Caco-2 (cell line): Measurements from ENCODE around the gene SMC4. TPM values are rescaled to one million over a fixed set of nuclear protein-coding genes. Genes with fewer than 3 reads are reported as not detected.

Source experiments
- BruUV-seq: library from RNA; stranded (reverse); fragments of 400-500 nt; replicated peaks from 2 replicates; lab custom pipeline; 2021; lab: Mats Ljungman, UMichigan
- CTCF ChIA-PET: fragments of 300-600 bp; sonication (Branson Sonifier 250); formaldehyde crosslinking; loops from one replicate; lab custom pipeline; 2022; ENCODE audit warnings: antibody characterized with exemption; lab: Charles Lee
- POLR2A ChIA-PET: fragments of 300-600 bp; sonication (Branson Sonifier 250); formaldehyde crosslinking; loops from one replicate; lab custom pipeline; 2022; ENCODE audit warnings: antibody characterized with exemption; lab: Charles Lee
- DNase-seq, 2 experiments: peaks; one replicate each; pipeline versions ENCODE4 v3.0.0 to v3.0.0-alpha.2; 2020 to 2022
- H3K27me3 ChIP-seq: replicated peaks from 2 replicates; pipeline ENCODE4 v1.6.0; 2011; ENCODE audit warnings: low read length; ENCODE audit not compliant: control insufficient read depth, insufficient read depth
- H3K36me3 ChIP-seq: 2 replicates; pipeline ENCODE4 v1.5.1; 2011; ENCODE audit warnings: low read length; ENCODE audit not compliant: control insufficient read depth, insufficient read depth
- H3K4me1 ChIP-seq: fragments of 250-450 bp; sonication (Bioruptor Pico); 2 replicates; pipeline ENCODE4 v1.5.1; 2020; ENCODE audit warnings: mild to moderate bottlenecking
- H3K4me3 ChIP-seq: 2 replicates; pipeline ENCODE4 v1.5.1; 2011; ENCODE audit warnings: low read depth, mild to moderate bottlenecking, control low read depth, low read length
- H3K9me3 ChIP-seq: fragments of 250-450 bp; sonication (Bioruptor Pico); 2 replicates; pipeline ENCODE4 v1.5.1; 2020; ENCODE audit warnings: mild to moderate bottlenecking, moderate library complexity
- H3K27ac Mint-ChIP-seq: one replicate; pipeline ENCODE4 v1.8.0; 2022; ENCODE audit warnings: mixed read lengths; ENCODE audit not compliant: unreplicated experiment
- H3K27me3 Mint-ChIP-seq: one replicate; pipeline ENCODE4 v1.8.0; 2022; ENCODE audit warnings: mixed read lengths; ENCODE audit not compliant: insufficient read depth, unreplicated experiment
- H3K36me3 Mint-ChIP-seq: one replicate; pipeline ENCODE4 v1.8.0; 2022; ENCODE audit warnings: mild to moderate bottlenecking, mixed read lengths; ENCODE audit not compliant: insufficient read depth, unreplicated experiment
- H3K4me1 Mint-ChIP-seq: one replicate; pipeline ENCODE4 v1.8.0; 2022; ENCODE audit warnings: low read depth, mixed read lengths; ENCODE audit not compliant: unreplicated experiment
- H3K4me3 Mint-ChIP-seq: one replicate; pipeline ENCODE4 v1.8.0; 2022; ENCODE audit warnings: mild to moderate bottlenecking, moderate library complexity, mixed read lengths; ENCODE audit not compliant: unreplicated experiment
- H3K9me3 Mint-ChIP-seq: one replicate; pipeline ENCODE4 v1.8.0; 2022; ENCODE audit warnings: mixed read lengths; ENCODE audit not compliant: unreplicated experiment
- intact Hi-C: fragments of 100-400 bp; cut with micrococcal nuclease; formaldehyde crosslinking; loops from one replicate; pipeline ENCODE4 v1.10.0; 2022; ENCODE audit not compliant: unreplicated experiment
- total RNA-seq: library from RNA; stranded (reverse); gene quantifications from 2 replicates; pipeline ENCODE4 v1.2.3, GENCODE V29; 2022
- TF ChIP-seq, protein P1 (sequence below), 2 experiments: fragments of 200-600 bp in 1 of 2; IDR thresholded peaks; 1 replicate in 1 of 2; 2 replicates in 1 of 2; pipeline versions ENCODE4 v1.5.1 to v1.8.0; 2011 to 2022; ENCODE audit warnings: antibody characterized with exemption in 1 of 2, control low read depth in 1 of 2, inconsistent platforms in 1 of 2, low read depth in 1 of 2, low read length in 1 of 2, mild to moderate bottlenecking in 1 of 2, moderate library complexity in 1 of 2; ENCODE audit not compliant: insufficient read depth in 1 of 2, severe bottlenecking in 1 of 2, unreplicated experiment in 1 of 2

SMC4 gene
- total RNA-seq, 1 experiment from 2014 or later, result 133 TPM

DNA sequence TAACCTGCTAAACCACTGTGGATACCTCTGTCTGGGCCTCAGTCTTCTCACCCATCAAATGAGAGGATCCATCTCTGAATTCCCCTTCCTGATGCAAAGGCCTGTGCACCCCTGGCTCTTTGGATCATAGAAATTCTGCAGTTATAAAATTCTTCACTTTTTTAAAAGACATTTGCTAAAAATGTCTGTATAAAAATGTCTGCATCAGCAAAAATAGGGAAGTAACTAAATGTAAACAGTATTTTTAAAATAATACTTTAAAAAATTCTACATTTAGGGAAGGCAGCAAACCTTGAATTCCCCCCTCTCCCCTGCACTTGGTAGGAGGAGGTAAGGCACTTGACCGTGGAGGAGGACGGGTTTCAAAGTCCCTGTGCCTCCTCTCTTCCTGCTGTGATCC is 75.7 kb downstream of the SMC4 start:
- Mint-ChIP-seq H3K36me3 (no peaks in the 10 kb centered on the region), H3K4me3 (no peak overlapping the region), H3K27ac (no peak overlapping the region), H3K4me1 (no peaks in the 10 kb centered on the region), H3K27me3 (peaks cover 3% of the 10 kb centered on the region), H3K9me3 (peaks cover under 1% of the 10 kb centered on the region)
- no peak for DNase-seq
- BruUV-seq, result no TSS peak
- intact Hi-C loops, result no loop called here
- Histone ChIP-seq H3K4me1 (no peaks in the 10 kb centered on the region), H3K4me3 (no peak overlapping the region), H3K36me3 (no peaks in the 10 kb centered on the region), H3K9me3 (peaks cover 10% of the 10 kb centered on the region), H3K27me3 (no peaks in the 10 kb centered on the region)
- ChIA-PET POLR2A (no interaction called here), CTCF (no interaction called here)
- TF ChIP-seq, protein P1, sequence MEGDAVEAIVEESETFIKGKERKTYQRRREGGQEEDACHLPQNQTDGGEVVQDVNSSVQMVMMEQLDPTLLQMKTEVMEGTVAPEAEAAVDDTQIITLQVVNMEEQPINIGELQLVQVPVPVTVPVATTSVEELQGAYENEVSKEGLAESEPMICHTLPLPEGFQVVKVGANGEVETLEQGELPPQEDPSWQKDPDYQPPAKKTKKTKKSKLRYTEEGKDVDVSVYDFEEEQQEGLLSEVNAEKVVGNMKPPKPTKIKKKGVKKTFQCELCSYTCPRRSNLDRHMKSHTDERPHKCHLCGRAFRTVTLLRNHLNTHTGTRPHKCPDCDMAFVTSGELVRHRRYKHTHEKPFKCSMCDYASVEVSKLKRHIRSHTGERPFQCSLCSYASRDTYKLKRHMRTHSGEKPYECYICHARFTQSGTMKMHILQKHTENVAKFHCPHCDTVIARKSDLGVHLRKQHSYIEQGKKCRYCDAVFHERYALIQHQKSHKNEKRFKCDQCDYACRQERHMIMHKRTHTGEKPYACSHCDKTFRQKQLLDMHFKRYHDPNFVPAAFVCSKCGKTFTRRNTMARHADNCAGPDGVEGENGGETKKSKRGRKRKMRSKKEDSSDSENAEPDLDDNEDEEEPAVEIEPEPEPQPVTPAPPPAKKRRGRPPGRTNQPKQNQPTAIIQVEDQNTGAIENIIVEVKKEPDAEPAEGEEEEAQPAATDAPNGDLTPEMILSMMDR (IDR thresholded peaks at IDR 0.05; ENCODE audit: insufficient read depth in 1 of 2, low read depth in 1 of 2, low read length in 1 of 2, severe bottlenecking in 1 of 2, unreplicated experiment in 1 of 2), result no peak

DNA sequence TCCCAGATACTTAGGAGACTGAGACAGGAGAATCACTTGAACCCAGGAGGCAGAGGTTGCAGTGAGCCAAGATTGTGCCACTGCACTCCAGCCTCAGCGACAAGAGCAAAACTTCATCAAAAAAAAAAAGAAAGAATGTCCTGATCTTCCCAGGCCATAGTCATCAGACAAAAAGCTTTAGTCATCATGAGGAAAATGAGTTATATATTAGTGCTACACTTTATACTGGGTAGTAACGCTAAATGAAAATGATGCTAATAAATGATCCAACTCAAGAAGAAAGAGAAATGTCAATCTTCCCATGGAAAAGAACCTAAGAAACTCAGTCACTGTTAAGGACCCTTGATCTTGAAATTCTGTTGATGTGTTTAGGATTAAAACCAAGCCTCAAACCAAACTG is 76.4 kb downstream of the SMC4 start:
- peaks cover 3% of the 10 kb centered on the region for H3K27me3 Mint-ChIP-seq
- H3K27ac Mint-ChIP-seq, result no peak overlapping the region
- CTCF ChIA-PET, result no interaction called here
- Histone ChIP-seq H3K4me1 (no peaks in the 10 kb centered on the region), H3K27me3 (no peaks in the 10 kb centered on the region), H3K9me3 (peaks cover 3% of the 10 kb centered on the region), H3K36me3 (no peaks in the 10 kb centered on the region), H3K4me3 (no peak overlapping the region)
- POLR2A ChIA-PET, result no interaction called here
- BruUV-seq, result no TSS peak
- intact Hi-C loops, result no loop called here
- TF ChIP-seq, protein P1 (IDR thresholded peaks at IDR 0.05; ENCODE audit: insufficient read depth in 1 of 2, low read depth in 1 of 2, low read length in 1 of 2, severe bottlenecking in 1 of 2, unreplicated experiment in 1 of 2), result no peak
- no peaks in the 10 kb centered on the region for H3K4me1 Mint-ChIP-seq
- H3K9me3 Mint-ChIP-seq, result no peaks in the 10 kb centered on the region
- no peak overlapping the region for H3K4me3 Mint-ChIP-seq
- no peaks in the 10 kb centered on the region for H3K36me3 Mint-ChIP-seq
- DNase-seq, result no peak

DNA sequence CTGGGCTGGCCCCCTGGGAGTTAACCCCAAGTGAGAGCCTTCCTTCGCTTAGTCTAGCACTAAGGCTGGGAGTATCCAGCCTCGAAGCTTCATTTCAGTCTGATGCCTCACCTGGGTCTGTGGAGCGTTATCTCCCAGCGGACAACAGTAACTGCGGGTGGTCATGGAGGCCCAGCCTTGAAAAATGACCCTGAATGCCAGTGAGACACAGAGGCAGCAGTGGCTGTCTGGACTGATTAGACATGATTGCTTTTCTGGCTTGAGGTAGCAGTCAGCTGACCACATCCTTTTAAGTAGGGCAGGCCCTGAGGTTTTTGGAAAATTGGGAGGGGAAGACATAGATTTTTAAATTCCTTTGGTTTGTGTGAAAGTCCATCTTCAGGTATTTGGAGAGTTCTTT is 78.3 kb downstream of the SMC4 start:
- TF ChIP-seq, protein P1 (IDR thresholded peaks at IDR 0.05; ENCODE audit: insufficient read depth in 1 of 2, low read depth in 1 of 2, low read length in 1 of 2, severe bottlenecking in 1 of 2, unreplicated experiment in 1 of 2), result no peak
- POLR2A ChIA-PET, result no interaction called here
- H3K27me3 Mint-ChIP-seq, result peaks cover 3% of the 10 kb centered on the region
- no peaks in the 10 kb centered on the region for H3K27me3 ChIP-seq
- H3K9me3 ChIP-seq, result no peaks in the 10 kb centered on the region
- no peak overlapping the region for H3K4me3 ChIP-seq
- no peak for DNase-seq
- H3K36me3 Mint-ChIP-seq, result no peaks in the 10 kb centered on the region
- H3K4me1 ChIP-seq, result no peaks in the 10 kb centered on the region
- H3K9me3 Mint-ChIP-seq, result no peaks in the 10 kb centered on the region
- no peak overlapping the region for H3K27ac Mint-ChIP-seq
- no TSS peak for BruUV-seq
- H3K4me3 Mint-ChIP-seq, result no peak overlapping the region
- CTCF ChIA-PET, result no interaction called here
- H3K36me3 ChIP-seq, result no peaks in the 10 kb centered on the region
- intact Hi-C loops, result no loop called here
- no peaks in the 10 kb centered on the region for H3K4me1 Mint-ChIP-seq
